Fibroblast of the aortic adventitia (primary cell): ENCODE results near the gene TGM4. TPM values are rescaled to one million over a fixed set of nuclear protein-coding genes. Genes with fewer than 3 reads are reported as not detected.
A peak's percentile ranks its signal among the peaks of the same experiment; 100 is the strongest.

Source experiments
- DNase-seq: peaks from one replicate; pipeline ENCODE4 v3.0.0-alpha.2; 2010; ENCODE audit warnings: low read depth
- H3K4me3 ChIP-seq: 2 replicates; pipeline ENCODE4 v1.5.1; 2011; ENCODE audit warnings: low read depth, mild to moderate bottlenecking, control low read depth, low read length, moderate library complexity
- CTCF ChIP-seq: IDR thresholded peaks from 2 replicates; pipeline ENCODE4 v1.5.1; 2011; ENCODE audit warnings: mild to moderate bottlenecking, low read length, control low read depth, inconsistent platforms; ENCODE audit not compliant: insufficient read depth
- total RNA-seq: library from RNA; depleted of rRNA; stranded (reverse); fragments of >200 nt; gene quantifications from 2 replicates; pipeline ENCODE4 v1.2.3, GENCODE V29; 2012; ENCODE audit warnings: low replicate concordance

The TGM4 gene
- total RNA-seq, 1 donor = not detected

DNA sequence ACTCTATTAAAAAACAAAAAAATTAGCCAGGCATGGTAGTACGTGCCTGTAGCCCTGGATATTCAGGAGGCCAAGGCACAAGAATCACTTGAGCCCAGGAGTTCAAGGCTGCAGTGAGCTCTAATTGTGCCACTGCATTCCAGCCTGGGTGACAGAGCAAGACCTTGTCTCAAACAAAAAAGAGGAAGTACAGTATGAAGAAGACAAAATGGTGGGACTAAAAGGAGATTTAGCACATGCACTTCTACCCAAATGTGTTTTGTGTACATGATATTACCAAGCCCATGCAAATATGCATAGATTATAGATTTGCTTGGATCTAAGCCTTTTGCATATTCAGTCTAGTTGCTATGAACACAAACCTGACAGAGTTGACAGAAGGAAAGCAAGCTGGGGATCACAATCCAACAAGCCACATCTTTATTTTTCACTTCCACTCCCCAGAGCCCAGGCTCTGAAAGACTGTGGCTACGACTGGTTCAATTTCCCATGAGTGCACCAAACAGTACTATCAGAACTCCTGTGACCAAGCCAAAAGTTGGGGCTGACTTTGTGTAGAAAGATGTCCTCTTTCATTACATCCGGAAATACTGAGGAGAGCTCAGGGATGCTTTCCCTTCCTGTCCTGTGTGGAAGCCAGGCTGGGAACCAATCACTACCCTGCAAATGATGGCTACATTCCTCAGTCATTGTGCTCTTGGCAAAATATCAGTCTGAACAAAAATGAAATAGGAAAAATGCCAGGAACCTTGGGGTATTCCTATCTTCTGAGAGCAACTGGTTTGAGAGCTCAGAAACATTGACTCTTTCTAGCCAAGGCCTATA is 49.4 kb downstream of the TGM4 start:
- TF ChIP-seq CTCF = no peak
- no peak overlapping the region for H3K4me3 ChIP-seq
- DNase-seq = peak; percentile 78

DNA sequence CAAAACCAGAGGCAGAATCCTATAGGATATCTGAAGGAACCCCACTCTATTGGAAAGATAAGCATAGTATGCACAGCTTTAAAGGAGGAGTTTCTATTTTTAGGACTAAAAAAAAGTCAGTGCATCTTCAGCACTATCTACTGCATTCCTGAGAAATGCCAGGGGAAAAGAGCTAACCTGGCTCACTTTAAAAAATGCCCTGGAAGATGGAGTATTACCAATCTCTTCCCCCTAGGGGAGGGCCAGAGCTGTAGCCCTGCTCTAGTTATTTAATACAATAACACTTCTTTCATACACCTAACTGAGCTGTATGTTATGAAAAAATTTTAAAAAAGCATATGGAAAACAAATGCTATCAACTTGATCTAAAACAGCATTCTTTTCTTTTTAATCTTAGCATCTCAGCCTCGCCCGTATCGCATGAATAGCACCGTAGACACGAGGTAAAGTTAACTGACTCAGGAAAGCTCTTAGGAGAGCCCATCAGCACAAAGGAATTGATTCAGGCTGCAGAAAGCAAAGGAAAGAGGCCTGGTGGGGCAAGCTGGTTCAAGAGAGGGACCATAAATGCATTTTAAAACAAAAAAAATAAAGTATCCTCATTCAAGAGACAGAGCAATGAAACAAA is 50.2 kb downstream of the TGM4 start:
- DNase-seq = no peak
- TF ChIP-seq CTCF = no peak
- H3K4me3 ChIP-seq = no peak overlapping the region

- no peak for DNase-seq
- no peak for TF ChIP-seq CTCF
Measured at GRCh38 chr3:44926172-44926571, 51.8 kb downstream of the TGM4 start.

GRCh38 chr3:44926921-44927320 is 52.5 kb downstream of the TGM4 start:
- DNase-seq = no peak
- TF ChIP-seq CTCF = no peak
- H3K4me3 ChIP-seq = no peak overlapping the region

More at GRCh38 chr3:44926172-44926571, 51.8 kb downstream of the TGM4 start:
- no peak overlapping the region for H3K4me3 ChIP-seq

- TF ChIP-seq CTCF = no peak
- no peak for DNase-seq
- no peak overlapping the region for H3K4me3 ChIP-seq
Measured at GRCh38 chr3:44927371-44927770, 53.0 kb downstream of the TGM4 start.

- no peak for DNase-seq
- H3K4me3 ChIP-seq = no peak overlapping the region
- TF ChIP-seq CTCF = no peak
Measured at GRCh38 chr3:44929782-44930181, 55.4 kb downstream of the TGM4 start.
